GM12801 (cell line): ENCODE results near the gene RXFP4.

Source experiments
- TF ChIP-seq, protein P1 (sequence below): IDR thresholded peaks from one replicate; pipeline ENCODE4 v1.5.1; 2011; ENCODE audit warnings: control low read depth; ENCODE audit not compliant: insufficient read length; ENCODE audit errors: extremely low read depth

Gene RXFP4

DNA sequence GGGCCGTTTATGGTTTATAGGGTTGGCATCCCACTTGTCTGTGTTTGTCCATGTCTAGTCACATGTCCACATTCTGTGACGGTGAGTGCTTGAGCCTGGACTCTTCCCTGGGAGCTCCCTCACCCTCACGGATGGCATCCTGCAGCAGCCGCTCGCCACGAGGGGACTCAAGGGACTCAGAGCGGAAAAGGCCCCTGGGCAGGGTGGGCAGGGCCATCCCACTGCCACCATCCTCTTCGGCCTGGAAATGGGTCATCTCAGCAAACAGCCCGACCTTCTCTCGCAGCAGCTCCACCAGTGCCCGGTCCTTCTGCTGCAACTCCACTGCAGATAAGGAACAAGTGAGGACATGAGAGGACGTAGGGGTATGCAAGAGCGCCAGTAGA is 11.1 kb downstream of the RXFP4 start:
- TF ChIP-seq, protein P1, sequence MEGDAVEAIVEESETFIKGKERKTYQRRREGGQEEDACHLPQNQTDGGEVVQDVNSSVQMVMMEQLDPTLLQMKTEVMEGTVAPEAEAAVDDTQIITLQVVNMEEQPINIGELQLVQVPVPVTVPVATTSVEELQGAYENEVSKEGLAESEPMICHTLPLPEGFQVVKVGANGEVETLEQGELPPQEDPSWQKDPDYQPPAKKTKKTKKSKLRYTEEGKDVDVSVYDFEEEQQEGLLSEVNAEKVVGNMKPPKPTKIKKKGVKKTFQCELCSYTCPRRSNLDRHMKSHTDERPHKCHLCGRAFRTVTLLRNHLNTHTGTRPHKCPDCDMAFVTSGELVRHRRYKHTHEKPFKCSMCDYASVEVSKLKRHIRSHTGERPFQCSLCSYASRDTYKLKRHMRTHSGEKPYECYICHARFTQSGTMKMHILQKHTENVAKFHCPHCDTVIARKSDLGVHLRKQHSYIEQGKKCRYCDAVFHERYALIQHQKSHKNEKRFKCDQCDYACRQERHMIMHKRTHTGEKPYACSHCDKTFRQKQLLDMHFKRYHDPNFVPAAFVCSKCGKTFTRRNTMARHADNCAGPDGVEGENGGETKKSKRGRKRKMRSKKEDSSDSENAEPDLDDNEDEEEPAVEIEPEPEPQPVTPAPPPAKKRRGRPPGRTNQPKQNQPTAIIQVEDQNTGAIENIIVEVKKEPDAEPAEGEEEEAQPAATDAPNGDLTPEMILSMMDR = no peak

DNA sequence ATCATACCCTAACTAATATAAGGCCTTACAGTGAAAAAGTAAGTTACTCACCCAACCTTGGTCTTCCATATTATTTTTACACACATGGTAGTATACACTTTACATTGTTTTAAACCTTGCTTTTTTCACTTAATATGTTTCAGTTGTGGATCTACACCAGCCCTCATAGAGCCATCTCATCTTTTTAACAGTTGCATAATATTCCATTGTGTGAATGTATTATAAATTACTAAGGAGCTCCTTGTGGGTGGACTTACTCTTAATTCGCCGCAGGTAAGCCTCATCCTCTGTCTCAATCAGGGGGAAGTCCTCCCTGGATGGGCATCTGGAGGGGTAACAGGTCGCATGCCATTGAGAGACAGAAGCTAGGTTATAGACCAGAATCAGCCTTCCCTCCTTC is 13.2 kb downstream of the RXFP4 start:
- TF ChIP-seq, protein P1 = no peak

DNA sequence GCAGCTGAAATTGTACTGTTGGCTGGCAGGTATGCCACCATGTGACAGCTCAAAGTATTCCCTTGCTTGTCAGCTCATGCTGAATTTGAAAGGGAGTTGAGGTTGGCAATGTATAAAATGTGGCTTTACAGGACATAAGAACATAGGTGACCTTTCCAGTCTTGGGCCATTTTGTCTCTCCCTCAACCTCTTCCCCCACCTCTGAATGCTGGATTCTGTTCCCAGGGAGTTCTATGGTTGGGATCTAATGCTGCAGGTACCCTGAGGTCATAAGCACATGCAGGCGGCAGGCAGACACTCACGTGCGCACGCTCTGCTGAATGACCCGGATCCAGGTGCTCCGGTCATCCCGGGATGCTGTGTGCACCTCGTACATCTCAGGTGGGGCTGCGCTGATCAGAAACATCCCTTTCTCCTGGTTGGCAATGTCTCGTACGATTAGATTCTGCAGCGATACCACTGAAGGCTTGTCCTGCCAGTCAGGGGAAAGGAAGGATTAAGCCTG is 16.0 kb downstream of the RXFP4 start:
- TF ChIP-seq, protein P1 = no peak

DNA sequence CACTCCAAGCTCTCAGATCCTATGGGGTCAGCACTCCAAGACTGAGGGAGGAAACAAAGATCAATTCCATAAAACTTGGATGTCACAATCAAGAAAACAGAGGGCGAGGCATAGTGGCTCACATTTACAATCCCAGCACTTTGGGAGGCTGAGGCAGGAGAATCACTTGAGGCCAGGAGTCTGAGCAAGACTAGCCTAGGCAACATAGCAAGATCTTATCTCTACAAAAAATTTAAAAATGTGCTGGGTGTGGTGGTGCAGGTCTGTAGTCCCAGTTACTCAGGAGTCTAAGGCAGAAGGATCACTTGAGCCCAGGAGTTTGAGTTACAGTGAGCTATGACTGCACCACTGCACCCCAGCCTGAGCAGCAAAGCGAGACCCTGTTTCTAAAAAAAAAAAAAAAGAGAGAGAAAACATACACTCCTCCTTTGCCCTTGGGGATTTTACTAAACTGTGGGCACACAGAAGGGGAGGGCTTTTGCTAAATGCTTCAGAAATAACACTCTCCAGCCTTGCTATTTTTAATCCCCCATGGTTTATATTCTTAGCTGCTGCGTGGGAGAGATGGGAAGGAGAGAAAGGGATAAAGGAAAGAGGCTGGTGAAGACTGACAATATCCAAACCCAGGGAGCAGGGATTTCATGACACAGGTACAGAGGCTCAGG is 18.8 kb downstream of the RXFP4 start:
- TF ChIP-seq, protein P1 = no peak

DNA sequence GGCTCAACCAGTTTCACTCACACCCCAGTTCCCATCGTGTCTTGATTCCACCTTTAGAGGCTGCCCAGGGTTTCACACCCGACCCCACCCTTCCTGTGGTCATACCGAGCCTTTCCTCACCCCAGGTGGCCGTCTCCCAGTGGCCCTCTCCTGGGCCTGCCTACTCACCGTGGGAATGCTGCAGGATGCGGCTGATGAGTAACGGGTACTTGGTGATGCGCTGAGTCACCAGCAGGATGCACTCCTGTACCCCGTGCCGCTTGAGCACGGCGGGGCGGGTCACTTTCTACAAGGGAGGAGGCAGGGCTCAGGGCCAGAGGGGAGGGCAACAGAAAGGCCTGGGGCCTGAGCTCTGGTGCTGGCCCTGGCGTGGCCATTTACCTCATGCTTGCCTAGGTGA is 20.5 kb downstream of the RXFP4 start:
- TF ChIP-seq, protein P1 = no peak

DNA sequence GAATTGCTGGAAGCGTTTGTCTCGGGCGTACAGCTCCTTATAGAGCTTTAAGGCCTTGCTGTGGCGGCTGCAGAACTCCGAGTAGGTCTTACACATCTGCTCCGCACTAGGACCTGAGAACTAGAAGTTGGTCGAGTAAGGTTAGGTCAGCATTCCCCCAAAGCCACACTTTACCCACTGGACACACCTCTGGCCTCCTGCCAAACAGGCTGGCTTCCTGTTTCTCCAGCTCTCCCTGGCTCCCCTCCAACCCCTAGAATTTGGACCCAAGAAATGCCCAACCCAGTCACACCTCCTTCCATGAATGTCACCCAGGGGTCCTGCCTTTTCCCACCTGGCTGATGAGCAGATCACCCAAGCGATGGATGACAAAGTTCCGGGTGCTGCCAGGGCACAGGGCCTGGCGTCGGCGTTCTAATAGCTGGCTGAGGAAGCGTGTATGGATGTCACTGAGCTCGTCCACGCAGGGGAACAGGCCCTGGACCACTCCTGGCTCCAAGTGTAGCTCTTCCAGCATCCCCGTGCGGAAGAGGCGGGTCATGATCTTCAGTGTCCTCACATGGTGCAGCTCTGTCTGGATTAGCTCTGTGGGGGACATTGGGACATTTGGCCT is 21.3 kb downstream of the RXFP4 start:
- TF ChIP-seq, protein P1 = no peak

DNA sequence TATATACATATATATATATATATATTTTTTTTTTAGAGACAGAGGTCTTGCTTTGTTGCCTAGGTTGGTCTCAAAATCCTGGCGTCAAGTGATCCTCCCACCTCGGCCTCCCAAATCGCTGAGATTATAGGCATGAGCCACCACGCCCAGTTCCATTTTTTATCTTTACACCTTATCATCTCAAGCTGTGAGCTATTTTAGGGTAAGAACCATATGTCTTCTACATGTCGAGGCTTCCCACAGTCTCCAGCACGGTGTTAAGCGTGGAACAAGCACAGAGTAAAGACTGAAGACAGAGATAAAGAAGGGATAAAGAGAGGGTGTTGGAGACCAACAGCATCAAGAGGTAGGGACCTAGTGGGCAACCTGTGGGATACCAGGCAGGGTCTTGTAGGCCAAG is 22.8 kb downstream of the RXFP4 start:
- TF ChIP-seq, protein P1 = no peak
